Activated T-helper 2 cell treated with anti-CD3 and anti-CD28 coated beads, Interferon-gamma antibody, Interleukin-2, Interleukin-4, amounts not matched to agents 10 μg/mL and 5 μg/mL and 100 μg/mL, durations not matched to agents 14 hours and 24 hours and 36 hours (primary cell): ENCODE measurements around the gene KCNJ9. TPM values are rescaled to one million over a fixed set of nuclear protein-coding genes. Genes with fewer than 3 reads are reported as not detected.

Experiments
- DNase-seq: peaks from one replicate; pipeline ENCODE4 v3.0.0; 2021; ENCODE audit warnings: low spot score
- H3K27ac Mint-ChIP-seq: one replicate; pipeline ENCODE4 v1.8.0; 2021; ENCODE audit warnings: mixed read lengths
- H3K27me3 Mint-ChIP-seq: one replicate; pipeline ENCODE4 v1.8.0; 2021; ENCODE audit warnings: low read depth, mixed read lengths
- H3K36me3 Mint-ChIP-seq: one replicate; pipeline ENCODE4 v1.8.0; 2021; ENCODE audit warnings: low read depth, mixed read lengths
- H3K4me1 Mint-ChIP-seq: one replicate; pipeline ENCODE4 v1.8.0; 2021; ENCODE audit warnings: low read depth, mixed read lengths
- H3K4me3 Mint-ChIP-seq: one replicate; pipeline ENCODE4 v1.8.0; 2021; ENCODE audit warnings: low read depth, mild to moderate bottlenecking, moderate library complexity, mixed read lengths
- H3K9me3 Mint-ChIP-seq: one replicate; pipeline ENCODE4 v1.8.0; 2021; ENCODE audit warnings: mixed read lengths
- intact Hi-C: fragments of 100-400 bp; cut with micrococcal nuclease; formaldehyde crosslinking; loops from one replicate; pipeline ENCODE4 v1.15.1; 2023
- total RNA-seq: library from RNA; stranded (reverse); gene quantifications from 2 replicates; pipeline ENCODE4 v1.2.3, GENCODE V29; 2022

The KCNJ9 gene
- total RNA-seq, 1 donor from 2014 or later = not detected

DNA sequence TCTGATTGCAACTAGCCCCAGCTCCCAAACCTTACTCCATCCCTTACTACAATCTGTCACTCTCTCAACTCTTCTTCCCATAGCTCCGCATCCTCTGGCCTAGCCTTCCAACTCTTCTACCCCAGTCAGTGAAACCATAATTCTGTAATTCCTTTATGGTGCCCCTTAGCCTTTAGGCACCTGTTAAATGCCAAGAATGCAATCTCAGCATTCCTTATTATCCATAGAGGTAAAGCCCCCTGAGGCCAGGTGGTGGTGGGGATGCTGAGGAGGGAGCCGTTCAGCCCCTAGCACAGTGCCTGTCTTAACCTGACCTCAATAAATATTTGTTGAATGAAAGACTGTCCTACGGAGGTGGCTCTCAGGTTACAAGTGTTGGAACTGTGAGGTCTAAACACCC, 48.2 kb downstream of the KCNJ9 start:
- H3K27me3 Mint-ChIP-seq = peaks cover 16% of the 10 kb centered on the region

DNA sequence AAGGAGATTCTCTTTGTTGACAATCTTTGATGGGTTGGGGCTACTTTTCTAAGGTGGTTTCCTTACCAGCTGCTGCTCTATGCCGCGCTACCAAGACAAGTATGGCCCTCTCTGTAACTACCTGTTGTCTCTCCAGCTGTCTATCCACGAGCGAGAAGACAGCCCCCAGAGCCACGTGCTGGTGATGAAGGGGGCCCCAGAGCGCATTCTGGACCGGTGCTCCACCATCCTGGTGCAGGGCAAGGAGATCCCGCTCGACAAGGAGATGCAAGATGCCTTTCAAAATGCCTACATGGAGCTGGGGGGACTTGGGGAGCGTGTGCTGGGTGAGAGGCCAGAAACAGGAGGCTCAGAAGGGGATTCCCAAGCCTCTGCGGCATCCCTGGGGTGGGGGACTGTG, 48.6 kb downstream of the KCNJ9 start:
- intact Hi-C loops = no loop called here
- no peak overlapping the region for H3K4me3 Mint-ChIP-seq
- H3K27me3 Mint-ChIP-seq = peaks cover 16% of the 10 kb centered on the region
- H3K27ac Mint-ChIP-seq = no peak overlapping the region
- H3K4me1 Mint-ChIP-seq = no peaks in the 10 kb centered on the region
- H3K36me3 Mint-ChIP-seq = no peaks in the 10 kb centered on the region
- no peaks in the 10 kb centered on the region for H3K9me3 Mint-ChIP-seq
- DNase-seq = no peak

More for the DNA sequence above, 48.2 kb downstream of the KCNJ9 start:
- no peaks in the 10 kb centered on the region for H3K36me3 Mint-ChIP-seq
- no peaks in the 10 kb centered on the region for H3K9me3 Mint-ChIP-seq
- H3K4me3 Mint-ChIP-seq = no peak overlapping the region
- intact Hi-C loops = no loop called here
- no peak overlapping the region for H3K27ac Mint-ChIP-seq
- DNase-seq = no peak
- H3K4me1 Mint-ChIP-seq = no peaks in the 10 kb centered on the region

DNA sequence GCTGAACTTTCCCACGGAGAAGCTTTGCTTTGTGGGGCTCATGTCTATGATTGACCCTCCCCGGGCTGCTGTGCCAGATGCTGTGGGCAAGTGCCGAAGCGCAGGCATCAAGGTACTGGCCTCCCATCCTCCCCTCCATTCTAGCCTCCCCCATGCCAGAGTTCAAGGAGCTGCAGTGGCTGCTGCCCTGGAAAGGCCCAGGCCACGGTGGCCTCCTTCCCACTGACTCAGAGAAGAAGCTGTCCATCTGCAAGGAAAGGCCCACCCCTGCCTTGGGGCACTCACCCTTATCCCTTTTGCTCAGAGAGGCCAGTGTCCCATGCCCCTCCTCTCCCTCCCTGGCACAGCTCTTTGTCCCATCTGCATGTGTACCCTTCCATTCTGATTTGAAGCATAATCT, 49.1 kb downstream of the KCNJ9 start:
- H3K36me3 Mint-ChIP-seq = no peaks in the 10 kb centered on the region
- DNase-seq = no peak
- intact Hi-C loops = no loop called here

DNA sequence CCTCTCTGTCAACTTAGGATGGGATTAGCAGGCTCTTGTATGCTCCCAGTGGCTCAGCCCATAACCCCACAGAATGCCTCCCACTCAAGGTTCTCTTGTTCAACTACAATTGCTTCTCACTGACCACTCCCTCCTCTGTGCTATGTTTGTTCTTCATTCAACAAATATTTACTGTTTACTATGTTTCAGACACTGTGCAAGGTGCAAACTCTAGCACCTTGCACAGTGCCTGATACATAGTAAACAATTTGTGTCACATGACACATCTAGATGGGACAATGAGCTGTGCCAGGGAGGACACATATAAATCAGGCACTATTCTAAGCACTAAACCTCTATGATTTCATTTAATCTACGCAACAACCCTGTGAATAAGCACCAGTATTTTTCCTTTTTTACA, 49.6 kb downstream of the KCNJ9 start:
- Mint-ChIP-seq H3K27ac (no peak overlapping the region), H3K27me3 (peaks cover 16% of the 10 kb centered on the region), H3K36me3 (no peaks in the 10 kb centered on the region), H3K9me3 (no peaks in the 10 kb centered on the region), H3K4me3 (no peak overlapping the region), H3K4me1 (no peaks in the 10 kb centered on the region)
- DNase-seq = no peak
- intact Hi-C loops = no loop called here

More for the DNA sequence above, 49.1 kb downstream of the KCNJ9 start:
- Mint-ChIP-seq H3K27me3 (peaks cover 16% of the 10 kb centered on the region), H3K4me3 (no peak overlapping the region), H3K9me3 (no peaks in the 10 kb centered on the region), H3K4me1 (no peaks in the 10 kb centered on the region), H3K27ac (no peak overlapping the region)

DNA sequence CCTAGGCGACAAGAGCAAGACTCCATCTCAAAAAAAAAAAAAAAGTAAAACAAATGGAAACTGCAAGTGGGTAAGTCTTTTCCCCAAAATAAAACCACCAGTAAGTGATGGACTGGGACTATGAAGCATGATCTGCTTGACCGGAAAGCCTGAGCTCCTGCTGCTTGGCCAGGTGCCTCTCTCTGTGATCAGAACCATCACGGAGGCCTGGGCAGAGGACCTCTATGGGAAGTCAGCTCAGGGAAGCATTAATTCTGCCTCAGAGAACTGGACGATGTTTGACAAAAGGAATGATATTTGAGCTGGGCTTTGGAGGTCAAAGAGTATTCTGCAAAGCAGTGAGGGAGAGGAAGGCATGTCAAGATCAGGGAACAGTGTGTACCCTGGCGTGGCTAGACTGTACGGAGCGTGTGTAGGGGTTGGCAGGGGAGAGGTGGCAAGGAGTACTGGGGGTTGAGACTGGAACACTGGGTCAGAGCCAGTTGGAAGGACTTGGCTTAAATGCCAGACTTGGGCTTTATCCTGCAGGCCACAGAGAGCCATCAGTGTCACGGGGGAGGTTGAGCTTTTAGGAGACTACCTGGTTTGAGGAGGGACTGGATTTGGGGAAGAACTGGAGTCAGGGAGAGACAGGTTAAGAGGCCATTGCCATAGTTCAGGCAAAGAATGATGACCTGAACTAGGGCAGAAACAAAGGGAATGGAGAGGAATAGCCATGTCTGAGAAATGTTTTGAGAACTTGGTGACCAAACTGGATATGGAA, 50.6 kb downstream of the KCNJ9 start:
- Mint-ChIP-seq H3K36me3 (no peaks in the 10 kb centered on the region), H3K4me3 (no peak overlapping the region), H3K27ac (no peak overlapping the region), H3K4me1 (no peaks in the 10 kb centered on the region), H3K27me3 (peaks cover 16% of the 10 kb centered on the region), H3K9me3 (no peaks in the 10 kb centered on the region)
- intact Hi-C loops = no loop called here
- no peak for DNase-seq

DNA sequence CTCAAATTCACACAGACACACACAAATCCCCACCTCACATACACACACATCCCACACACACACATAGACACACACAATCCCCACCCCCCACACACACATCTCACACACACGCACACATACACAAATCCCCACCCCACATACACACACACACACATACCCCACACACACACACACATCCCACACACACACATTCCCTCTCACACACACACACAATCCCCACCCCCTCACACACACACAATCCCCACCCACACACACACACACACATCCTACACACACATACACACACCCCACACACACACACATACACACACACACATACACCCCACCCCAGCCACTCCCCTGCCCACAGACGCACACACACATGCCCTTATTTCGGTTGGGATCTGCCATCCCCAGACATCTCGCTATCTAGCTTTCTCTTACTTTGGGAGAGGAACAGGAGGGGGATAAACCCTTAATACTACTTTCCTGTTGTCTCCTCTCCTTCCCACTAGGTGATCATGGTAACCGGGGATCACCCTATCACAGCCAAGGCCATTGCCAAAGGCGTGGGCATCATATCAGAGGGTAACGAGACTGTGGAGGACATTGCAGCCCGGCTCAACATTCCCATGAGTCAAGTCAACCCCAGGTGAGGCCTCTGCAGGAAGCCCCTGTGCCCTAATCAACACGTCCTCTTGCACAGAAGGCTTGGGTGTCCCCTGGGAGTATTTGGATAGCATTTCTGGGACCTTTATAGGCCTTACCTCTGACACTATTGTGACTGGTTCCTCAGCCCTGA, 52.8 kb downstream of the KCNJ9 start:
- H3K9me3 Mint-ChIP-seq = no peaks in the 10 kb centered on the region
- peaks cover 21% of the 10 kb centered on the region for H3K27me3 Mint-ChIP-seq
- no peak for DNase-seq
- H3K4me3 Mint-ChIP-seq = no peak overlapping the region
- H3K4me1 Mint-ChIP-seq = no peaks in the 10 kb centered on the region
- intact Hi-C loops = no loop called here
- H3K27ac Mint-ChIP-seq = no peak overlapping the region
- H3K36me3 Mint-ChIP-seq = no peaks in the 10 kb centered on the region

DNA sequence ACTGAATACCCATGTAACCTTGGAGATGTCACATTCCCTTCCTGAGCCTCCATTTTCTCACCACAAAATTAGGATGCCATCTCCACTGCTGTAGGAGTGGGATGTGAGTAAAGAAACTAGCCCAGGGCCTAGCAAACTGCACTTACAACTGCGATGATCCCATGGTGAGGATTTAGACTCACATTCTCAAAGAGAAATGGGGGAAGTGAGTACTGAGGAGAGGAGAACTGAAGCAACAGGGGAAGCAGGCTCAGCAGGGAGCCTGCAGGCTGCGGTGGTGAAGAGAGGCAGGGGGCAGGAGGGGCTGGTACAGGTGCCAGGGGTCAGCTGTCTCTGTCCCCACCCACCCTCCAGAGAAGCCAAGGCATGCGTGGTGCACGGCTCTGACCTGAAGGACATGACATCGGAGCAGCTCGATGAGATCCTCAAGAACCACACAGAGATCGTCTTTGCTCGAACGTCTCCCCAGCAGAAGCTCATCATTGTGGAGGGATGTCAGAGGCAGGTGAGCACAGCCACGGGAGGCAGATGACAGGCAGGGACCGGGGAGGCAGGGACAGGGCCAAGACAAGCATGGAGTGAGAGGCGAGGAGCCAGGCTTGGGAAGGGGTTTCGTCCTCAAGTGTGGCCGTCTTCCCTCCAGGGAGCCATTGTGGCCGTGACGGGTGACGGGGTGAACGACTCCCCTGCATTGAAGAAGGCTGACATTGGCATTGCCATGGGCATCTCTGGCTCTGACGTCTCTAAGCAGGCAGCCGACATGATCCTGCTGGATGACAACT, 53.6 kb downstream of the KCNJ9 start:
- Mint-ChIP-seq H3K9me3 (no peaks in the 10 kb centered on the region), H3K4me3 (no peak overlapping the region), H3K36me3 (no peaks in the 10 kb centered on the region), H3K27me3 (peaks cover 21% of the 10 kb centered on the region), H3K4me1 (no peaks in the 10 kb centered on the region), H3K27ac (no peak overlapping the region)
- DNase-seq = no peak
- intact Hi-C loops = no loop called here

DNA sequence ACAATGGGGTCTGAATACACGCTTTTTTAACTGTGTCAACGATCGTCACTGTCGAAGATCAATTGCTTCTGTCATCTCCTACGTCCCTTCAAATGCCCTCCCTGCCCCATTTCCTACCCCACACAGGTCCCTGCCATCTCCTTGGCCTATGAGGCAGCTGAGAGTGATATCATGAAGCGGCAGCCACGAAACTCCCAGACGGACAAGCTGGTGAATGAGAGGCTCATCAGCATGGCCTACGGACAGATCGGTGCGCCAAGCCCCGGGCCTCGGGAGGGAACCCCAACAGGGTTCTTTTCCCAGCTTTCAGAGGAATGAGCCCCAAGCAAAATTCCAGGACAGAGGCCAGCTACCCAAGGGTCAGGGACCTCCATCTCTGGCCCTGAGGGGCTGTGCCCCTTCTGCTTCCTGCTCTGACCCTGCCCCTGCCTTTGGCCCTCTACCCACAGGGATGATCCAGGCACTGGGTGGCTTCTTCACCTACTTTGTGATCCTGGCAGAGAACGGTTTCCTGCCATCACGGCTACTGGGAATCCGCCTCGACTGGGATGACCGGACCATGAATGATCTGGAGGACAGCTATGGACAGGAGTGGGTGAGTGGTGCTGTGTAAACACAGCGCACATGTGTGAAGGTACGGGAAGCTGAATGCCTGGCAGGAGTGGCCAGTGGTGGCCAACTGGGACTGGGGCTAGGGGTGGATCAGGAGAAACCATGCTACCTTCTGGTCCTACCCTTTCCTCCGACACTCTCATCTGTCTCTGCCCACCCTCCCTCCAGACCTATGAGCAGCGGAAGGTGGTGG, 55.0 kb downstream of the KCNJ9 start:
- intact Hi-C loops = no loop called here
- Mint-ChIP-seq H3K4me1 (no peaks in the 10 kb centered on the region), H3K9me3 (no peaks in the 10 kb centered on the region), H3K36me3 (no peaks in the 10 kb centered on the region), H3K4me3 (no peak overlapping the region), H3K27ac (no peak overlapping the region), H3K27me3 (peaks cover 18% of the 10 kb centered on the region)
- no peak for DNase-seq

DNA sequence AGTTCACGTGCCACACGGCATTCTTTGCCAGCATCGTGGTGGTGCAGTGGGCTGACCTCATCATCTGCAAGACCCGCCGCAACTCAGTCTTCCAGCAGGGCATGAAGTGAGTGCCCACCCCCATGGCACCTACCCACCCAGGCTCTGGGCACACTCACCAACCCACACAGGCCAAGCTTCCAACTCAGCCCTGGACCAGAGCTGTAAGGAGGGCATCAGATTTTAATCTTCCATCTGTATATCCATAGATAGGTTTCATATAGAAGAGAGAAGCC, 55.5 kb downstream of the KCNJ9 start:
- peaks cover 17% of the 10 kb centered on the region for H3K27me3 Mint-ChIP-seq
- H3K4me3 Mint-ChIP-seq = no peak overlapping the region
- no peaks in the 10 kb centered on the region for H3K4me1 Mint-ChIP-seq
- H3K36me3 Mint-ChIP-seq = no peaks in the 10 kb centered on the region
- intact Hi-C loops = no loop called here
- no peak for DNase-seq
- no peaks in the 10 kb centered on the region for H3K9me3 Mint-ChIP-seq
- H3K27ac Mint-ChIP-seq = no peak overlapping the region

DNA sequence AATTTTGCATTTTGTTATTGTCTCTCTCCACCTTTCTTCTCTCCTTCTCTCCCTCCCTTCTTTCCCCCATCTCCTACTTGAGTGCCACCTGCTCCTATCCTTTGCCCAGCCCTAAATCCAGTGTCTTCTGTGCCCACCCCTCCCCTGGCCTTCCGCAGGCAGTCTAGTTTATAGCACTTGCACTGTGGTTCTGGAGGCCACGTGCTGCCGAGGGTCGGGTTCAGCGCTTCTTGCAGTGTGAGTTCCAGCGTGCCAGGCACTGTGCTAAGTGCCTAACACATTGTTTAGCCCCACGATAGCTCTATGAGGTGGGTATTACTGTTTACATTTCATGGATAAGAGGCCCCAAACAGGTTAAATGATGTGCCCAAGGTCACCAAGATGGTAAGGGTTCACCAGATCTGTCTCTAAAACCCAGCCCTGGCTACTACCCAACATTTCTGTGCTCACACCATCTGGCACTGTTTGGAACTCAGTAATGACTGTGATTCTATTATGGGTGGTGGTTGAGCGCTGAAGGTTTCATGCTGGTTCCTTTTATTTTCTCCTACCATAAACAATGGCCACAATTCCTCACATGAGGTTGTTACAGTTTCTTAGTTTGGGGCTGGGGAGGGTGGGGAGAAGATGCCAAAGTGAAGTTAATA, 56.0 kb downstream of the KCNJ9 start:
- intact Hi-C loops = no loop called here
- Mint-ChIP-seq H3K9me3 (no peaks in the 10 kb centered on the region), H3K27me3 (peaks cover 13% of the 10 kb centered on the region), H3K4me1 (no peaks in the 10 kb centered on the region), H3K4me3 (no peak overlapping the region), H3K27ac (no peak overlapping the region), H3K36me3 (no peaks in the 10 kb centered on the region)
- DNase-seq = no peak

DNA sequence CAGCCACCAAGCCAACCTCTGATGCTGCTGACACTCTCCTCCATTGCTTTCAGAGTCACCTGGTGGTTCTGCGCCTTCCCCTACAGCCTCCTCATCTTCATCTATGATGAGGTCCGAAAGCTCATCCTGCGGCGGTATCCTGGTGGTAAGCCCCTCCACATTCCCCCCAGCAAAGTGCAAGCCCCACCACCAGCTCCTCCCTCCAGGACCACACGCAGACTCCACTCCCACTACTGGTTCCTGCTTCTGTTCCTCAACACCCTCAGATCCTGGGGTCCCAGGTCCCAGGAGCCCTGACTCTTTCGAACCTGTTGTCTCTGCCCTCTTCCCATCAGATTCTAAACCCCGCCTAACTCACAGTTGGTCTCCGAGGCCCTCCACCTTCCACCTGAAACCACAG, 58.5 kb downstream of the KCNJ9 start:
- H3K4me1 Mint-ChIP-seq = no peaks in the 10 kb centered on the region
- DNase-seq = no peak
- peaks cover 7% of the 10 kb centered on the region for H3K27me3 Mint-ChIP-seq
- intact Hi-C loops = no loop called here
- H3K4me3 Mint-ChIP-seq = no peak overlapping the region
- no peaks in the 10 kb centered on the region for H3K36me3 Mint-ChIP-seq
- H3K27ac Mint-ChIP-seq = no peak overlapping the region
- H3K9me3 Mint-ChIP-seq = no peaks in the 10 kb centered on the region
